GM04504 (cell line): Measurements from ENCODE around the gene GLDN.
"Not testable (repeated sequence)": the region's sequence is repeated elsewhere in the genome, so short reads cannot be mapped to it uniquely, and the experiment has no call there.

Source experiments
- DNase-seq: peaks from one replicate; pipeline ENCODE4 v3.0.0-alpha.2; 2012; ENCODE audit warnings: low read depth

The GLDN gene

DNA sequence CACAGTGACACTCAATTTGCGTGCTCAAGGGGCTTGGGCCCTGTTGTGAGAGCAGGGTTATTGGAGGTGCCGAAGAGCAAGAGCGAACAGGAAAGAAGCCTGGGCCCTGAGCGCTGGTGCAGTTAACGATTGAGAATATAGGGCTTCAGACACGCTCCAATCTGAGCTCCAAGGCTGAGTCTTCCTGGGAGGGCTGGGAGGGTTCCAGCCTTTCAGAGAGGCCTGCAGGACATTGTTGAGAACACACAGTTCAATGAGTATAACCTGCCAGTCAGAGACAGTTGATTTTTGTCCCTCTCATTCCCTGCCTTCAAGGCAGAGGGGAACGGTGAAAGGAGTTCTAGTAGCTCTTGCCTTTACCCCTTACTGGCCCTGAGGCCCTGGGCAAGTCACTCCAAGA, 47.3 kb downstream of the GLDN start:
- no peak for DNase-seq

DNA sequence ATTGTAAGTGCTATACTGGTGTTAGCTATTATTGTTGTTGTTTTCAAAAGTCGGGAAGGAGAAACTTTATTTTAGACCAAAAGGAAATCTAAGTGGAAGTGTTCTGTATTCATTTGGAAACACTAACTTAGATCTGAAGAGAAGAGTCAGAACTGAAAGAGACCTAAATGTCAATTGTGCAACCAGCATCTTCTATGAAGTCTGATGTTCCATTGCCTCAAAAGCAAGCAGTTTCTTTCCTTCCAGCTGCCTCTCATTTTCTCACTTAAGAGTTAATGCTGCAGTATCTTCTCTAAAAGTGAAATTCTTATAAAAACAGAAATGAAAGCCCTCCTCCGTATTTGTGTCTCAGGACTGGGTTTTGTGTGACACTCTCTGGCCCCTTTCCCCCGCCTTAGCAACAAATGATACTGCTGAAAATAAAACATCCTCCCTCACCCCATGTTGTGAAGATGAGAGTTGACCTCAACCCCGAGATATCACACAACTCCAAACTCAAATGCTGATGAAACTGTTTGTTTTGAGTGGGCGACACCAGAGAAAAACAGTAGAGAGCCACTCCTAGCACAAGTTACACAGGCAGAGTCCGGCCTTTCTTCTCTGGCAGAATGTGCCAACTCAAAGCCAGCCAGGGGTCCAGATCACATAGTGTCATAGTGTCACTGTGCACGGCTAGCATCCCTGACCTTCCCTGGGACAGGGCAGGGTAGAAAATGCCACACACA, 48.9 kb downstream of the GLDN start:
- DNase-seq = no peak

DNA sequence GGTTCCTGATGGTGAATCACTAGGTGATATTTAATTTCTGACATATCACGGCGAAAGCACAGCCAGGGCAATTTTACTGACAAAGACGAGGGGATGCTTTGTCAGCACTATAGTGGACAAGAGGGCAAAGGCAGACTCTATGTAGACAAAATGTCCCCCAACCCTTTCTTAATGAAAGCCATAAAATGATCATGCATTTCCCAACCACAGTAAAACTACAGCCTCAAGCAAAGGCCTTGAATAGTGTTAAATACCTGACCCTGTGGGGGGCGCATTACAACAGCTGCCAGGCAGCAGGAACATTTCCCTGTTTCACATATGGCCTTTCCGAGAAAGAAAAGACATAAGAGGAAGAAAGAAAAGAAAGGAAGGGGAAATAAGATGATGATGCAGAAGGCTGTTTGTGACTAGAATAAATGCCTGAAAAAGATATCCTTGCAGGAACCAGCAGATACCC, 49.5 kb downstream of the GLDN start:
- no peak for DNase-seq

DNA sequence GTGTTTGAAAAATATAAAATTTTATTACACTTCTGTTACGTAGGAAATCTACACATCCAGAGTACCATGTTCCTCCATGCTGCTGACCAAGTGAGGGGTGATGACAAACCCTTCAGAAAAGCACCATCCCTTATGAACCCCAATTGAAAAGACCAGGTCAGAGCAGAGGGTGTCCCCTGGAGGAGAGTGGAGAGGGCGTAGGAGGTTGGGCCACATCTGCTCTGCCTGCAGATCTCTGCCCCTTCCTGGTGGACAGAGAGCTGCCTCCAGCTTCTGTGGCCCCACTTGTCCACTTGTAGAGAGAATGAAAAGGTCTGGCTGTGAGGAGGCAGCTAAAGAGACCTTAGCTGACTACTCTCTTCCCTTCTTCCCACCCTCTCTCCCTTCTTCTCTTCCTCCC, 55.5 kb downstream of the GLDN start:
- DNase-seq = no peak

DNA sequence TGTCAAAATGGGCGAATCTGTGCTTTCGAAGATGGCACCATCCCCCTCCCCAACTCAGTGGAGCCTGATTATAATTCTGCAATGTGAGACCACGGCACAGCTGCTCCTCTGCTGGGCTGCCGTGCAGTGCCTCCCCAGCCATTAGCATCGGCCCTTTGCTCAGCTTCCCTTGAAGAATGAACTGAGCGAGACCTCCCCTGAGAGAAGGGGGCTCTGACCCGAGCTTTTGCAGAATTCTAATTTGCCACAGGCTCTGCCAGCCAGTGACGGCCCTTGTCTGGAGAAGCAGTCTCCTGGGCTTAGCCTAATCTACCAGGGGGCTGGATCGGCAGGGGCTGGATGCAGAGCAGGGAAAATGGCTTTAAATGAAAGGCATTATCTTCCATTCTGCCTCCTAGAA, 57.2 kb downstream of the GLDN start:
- DNase-seq = no peak

DNA sequence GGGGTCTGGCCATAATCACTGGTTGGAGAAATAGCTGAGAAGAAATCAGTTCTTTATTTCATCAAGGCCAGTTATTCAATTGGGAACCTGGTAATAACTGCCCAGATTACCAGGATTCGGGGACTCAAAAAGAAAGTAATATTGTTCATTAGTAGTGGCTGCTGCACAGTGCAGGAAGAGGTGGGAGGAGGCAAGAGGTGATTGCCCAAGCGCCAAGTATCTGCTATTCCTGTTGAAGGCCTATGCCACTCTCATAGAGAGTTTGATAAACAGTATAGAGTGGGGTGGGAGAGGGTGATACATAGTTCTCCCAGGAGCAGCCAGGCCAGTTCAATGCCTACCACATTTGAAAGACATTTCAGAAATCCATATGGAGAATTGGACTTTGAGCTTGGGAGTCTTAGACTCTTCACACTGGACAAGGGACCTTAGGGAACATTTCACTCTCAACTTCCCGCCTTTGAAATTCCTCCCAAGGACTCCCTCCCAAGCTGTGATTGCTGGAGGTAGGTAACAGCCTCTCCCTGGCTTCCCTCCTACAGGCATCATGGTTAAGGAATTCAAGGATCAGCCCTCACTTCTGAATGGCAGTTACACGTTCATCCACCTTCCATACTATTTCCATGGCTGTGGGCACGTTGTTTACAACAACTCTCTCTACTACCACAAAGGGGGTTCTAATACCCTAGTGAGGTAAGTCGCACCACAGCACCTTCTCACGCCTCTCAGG, 59.8 kb downstream of the GLDN start:
- DNase-seq = no peak

DNA sequence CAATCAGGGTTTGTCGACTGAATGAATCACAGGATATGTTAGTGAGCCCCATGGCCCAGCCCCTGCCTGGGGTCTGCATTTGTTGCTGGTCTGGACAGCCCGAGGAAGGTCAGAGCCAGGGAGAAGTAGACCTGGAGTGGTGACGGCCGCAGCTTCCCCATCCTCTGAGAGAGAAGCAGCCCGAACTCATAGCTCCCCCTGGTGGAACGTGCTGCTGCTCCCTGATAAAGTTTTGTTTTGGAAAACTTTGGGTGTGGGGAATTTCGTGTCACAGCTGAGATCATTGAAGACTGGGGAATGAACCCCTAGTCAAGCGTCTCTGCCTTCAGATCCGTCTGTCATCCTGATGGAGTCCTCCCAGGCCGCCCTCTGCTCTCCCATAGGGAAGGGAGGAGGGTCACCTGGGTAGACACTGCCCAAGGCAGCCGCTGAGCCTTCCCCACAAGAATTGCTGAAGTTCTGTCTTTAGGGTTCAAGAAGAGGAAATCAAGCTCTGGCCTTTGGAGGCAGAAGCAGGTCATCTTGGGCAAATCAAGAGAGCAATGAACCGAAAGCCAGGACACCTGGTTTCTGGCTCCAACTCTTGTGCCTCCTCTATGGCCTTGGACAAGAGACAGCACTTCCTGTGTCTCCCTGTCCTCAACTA, 60.5 kb downstream of the GLDN start:
- no peak for DNase-seq

DNA sequence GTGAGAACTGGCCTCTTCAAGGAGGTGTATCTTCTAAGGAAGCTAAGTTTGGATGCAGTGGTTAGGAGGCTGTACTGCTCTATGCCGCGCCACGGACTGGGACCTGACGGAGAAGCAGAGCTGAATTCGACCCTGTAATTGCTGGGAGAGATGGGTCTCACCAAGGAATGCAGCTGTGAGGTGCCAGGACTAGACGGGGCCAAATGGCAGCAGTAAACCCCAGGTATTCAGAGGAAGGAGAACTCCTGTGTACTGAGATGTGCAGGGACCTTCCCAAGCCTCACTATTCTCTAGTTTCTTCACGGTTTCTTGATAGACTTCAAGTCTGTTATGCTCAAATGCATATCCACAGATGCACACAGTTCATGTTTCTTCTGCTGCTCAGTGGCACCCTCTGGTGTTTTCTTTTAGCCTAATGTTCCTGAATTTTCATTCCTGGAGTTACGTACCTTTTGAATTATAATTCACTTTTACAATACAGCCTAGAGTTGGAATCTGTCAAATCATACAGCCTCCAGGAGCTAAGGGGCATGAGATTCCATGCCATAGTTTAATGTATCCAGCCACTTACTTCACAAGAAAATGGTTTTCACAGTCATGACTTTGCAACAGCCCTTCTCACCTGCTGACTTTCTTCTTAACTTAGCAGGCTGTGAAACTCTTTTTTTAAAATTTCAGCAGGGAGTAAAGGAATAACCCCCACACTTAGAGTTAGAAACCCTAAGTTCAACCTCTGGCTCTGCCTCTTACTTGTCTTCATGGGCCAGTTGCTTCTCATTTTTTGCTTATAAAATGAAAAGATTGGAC, 61.8 kb downstream of the GLDN start:
- no peak for DNase-seq

DNA sequence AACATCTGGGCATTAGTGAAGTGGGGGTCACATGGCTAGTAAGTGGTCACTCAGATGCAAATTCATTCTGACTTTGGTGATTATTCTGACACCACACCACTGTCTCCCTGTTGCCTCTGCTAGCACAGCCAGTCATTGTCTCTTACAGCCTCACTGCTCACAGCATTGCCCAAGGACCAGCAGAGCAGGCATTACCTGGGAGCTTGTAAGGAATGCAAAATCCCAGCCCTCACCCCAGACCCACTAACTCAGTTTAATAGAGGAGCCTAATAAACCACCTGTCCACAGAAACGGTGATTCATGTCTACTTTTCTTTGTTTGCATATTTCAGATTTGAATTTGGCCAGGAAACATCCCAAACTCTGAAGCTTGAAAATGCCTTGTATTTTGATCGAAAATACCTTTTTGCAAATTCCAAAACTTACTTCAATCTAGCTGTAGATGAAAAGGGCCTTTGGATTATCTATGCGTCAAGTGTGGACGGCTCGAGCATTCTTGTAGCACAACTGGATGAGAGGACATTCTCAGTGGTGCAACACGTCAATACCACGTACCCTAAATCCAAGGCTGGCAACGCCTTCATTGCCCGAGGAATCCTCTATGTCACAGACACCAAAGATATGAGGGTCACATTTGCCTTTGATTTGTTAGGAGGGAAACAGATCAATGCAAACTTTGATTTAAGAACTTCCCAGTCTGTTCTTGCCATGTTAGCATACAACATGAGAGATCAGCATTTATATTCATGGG, 62.7 kb downstream of the GLDN start:
- DNase-seq = no peak

DNA sequence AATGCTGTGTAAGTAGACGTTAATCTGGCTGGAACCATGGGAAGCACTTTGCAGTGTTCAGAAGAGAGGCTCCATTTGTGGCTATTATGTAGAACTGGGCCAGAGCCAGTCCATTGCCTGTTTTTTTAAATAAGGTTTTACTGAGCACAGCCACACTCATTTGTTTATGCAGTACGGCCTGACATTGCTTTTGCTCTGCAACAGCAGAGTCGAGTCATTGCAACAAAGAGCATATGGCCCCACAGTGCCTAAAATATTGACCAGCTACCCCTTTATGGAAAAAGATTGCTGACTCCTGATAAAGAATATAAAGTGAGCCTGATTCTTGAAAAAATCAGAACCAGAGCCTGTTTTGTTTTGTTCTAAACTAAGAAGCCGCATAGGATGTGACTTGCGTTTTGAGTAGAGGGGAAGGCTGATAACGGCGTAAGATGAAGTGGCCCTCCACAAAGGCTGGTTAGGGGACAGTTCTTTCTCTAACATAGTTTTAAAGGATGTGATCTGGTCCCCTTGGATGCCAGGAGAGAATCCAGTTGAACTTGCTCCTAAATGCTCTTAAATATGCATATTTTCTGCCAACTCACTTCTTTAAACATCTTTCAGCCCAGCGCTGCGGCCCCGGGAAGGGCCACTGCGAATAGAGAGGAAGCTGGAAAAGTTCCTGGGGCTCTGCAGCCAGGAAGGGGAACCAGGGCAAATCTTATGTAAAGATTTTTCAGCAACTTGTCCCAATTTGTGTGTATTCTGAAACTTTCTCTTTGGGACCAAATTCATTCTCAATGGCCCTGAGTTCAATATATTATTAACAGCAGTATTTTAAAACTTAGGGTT, 64.5 kb downstream of the GLDN start:
- DNase-seq = no peak

DNA sequence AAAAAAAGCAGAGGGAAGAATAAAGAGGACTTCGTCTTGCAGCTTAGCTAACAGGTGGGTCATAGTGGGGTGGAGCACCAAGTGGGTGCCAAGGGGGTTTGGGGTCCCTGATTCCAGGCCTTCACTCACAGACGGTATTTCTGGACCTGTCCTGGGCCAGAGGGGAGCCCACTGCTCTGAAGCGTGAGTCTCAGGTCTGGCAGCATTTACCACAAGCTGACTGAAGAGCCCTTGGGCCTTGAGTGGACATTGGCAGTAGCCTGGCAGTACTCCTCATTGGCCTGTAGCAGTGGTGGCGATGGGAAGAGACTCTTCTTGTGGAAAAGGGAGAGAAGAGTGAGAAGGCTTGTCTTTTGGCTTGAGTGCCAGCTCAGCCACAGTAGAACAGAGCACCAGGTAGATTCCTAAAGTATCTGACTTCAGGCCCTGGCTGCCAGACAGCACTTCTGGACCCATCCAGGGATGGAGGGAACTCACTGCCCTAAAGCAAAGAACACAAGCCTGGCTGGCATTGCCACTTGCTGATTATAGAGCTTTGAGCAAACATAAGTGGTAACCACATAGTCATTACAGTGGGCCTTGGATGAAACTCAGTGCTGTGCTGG, 72.9 kb downstream of the GLDN start:
- no peak for DNase-seq

DNA sequence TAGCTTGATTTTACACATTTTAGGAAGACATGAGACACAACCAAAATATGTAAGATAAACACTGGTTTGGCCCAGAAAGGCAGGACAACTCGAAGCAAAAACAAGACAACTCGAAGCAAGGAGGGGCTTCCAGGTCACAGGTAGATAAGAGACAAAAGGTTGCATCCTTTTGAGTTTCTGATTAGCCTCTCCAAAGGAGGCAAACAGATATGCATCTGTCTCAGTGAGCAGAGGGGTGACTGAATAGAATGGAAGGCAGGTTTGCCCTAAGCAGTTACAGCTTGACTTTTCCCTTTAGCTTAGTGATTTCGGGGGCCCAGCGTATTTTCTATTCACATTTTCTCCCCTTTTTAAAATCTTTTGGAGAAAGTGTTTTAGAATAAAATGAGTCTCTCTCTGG, 74.7 kb downstream of the GLDN start:
- DNase-seq = no peak

DNA sequence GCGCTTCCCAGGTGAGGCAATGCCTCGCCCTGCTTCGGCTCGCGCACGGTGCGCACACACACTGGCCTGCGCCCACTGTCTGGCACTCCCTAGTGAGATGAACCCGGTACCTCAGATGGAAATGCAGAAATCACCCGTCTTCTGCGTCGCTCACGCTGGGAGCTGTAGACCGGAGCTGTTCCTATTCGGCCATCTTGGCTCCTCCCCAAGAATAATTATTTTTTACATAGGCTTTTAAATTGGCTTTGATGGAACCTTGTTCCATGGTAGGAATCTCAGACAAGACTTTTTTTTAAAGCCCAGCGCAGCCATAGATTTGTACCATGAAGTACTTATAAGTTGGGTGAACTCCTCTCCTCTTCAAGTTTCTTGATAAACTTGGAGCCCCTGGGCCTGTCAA, 81.6 kb downstream of the GLDN start:
- not testable (repeated sequence) for DNase-seq

DNA sequence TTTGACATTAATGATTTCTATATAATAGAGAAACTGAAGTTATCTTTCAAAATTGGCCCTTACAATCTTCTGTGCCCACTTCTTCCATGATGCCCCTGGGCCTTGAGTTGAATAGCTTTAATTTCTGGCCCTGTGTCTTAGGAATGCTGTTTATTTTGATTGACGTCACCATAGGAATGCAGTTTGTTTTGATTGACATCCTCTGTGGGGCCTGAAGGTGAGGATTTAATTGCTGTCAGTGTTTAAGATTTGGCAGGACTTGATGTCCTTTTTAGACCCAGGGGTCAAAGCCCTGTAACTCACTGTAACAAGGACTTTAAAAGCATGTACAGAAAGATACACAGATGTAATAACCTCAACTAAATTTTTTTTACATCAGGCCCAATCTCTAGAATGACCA, 83.3 kb downstream of the GLDN start:
- no peak for DNase-seq

DNA sequence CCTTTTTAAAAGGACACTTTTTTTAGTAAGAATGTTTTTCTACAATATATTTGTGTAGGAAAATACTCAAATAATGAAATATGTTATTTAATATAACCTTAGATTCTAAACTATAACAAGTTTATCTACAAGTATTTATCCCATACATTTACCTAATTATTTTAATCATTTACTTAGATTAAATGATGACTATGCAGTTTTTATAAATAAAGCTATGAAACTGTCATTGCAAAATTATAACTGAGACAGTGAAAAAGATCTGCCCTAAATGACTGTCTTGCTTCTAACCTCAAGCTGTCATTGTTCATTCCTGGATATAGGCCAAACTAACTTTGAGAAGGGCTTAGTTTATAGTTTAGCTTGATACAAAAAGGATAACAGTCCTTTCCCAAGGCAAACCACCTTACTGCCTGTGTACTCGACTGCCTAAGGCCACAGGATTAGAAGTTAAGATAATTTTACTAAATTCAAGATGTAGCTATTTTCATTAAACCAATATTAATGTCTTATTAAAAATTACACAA, 84.1 kb downstream of the GLDN start:
- no peak for DNase-seq

DNA sequence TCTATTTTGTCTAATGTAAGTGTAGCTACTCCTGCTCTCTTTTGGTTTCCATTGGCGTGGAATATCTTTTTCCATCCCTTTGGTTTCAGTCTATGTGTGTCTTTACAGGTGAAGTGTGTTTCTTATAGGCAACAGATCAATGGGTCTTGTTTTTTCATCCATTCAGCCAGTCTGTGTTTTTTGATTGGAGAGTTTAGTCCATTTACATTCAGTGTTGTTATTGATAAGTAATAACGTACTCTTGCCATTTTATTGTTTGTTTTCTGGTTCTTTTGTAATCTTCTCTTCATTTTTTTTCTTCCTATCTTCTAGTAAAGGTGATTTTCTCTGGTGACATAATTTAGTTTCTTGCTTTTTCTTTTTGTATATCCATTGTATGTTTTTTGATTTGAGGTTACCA, 97.1 kb downstream of the GLDN start:
- no peak for DNase-seq

DNA sequence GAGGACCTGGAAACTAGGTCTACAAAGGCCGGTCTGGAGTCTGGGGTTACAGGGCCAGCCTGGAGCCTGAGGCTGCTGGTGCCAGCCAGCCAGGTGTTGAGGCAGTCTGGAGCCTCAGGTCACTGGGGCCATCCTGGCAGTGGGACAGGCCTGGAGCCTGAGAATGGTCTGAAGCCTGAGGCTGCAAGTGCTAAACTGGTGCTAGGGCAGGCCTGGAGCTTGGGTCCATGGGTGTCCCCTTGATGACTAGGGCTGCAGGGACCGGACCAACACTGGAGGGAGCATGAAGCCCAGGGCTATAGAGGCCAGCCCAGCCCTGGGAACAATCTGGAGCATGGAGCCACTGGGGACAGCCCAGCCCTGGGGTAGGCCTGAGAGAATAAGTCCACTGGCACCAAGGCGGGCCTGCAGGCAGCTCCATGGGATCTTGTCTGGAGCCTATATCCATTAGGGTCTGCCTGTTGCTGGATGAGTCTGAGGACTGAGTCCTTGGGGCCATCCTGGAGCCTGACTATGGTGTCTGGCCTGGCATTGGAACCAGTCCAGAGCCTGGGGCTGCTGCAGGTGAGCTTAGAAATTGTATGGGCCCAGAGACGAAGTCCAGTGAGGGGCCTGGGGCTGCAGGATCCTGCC, 101.9 kb downstream of the GLDN start:
- DNase-seq = no peak

DNA sequence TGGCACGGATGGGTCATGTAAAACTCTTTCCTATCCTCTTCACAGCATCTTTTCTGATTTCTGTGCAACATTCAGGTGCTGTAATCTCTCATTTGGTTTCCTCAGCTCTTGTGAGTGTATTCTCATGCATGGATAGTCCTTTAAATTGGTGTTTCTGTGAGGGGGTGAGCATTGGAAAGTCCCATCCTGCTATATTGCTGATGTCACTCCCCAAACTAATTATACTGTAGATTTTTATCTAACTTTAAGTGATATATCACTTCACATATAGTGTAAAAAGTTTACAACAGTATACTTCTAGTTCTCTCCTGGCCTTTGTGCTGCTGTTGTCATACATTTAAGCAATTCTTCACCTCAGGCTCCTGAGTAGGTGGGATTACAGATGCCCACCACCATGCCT, 102.7 kb downstream of the GLDN start:
- no peak for DNase-seq

DNA sequence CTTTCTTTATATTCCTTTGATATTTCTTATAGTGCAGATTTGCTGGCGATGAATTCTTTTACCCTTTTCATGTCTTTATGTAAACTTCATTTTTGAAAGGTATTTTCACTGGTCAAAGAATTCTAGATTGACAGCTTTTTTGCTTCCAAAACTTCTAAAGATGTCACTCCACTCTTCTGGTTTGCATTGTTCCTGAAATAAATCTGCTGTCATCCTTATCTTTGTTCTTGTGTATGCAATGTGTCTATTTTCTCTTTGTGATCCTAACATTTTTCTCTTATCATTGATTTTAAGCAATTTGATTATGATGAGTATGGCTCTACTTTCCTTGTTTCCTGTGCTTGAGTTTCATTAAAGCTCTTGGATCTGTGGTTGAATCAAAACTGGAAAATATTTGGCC, 103.4 kb downstream of the GLDN start:
- no peak for DNase-seq
